ENCODE data around the gene C14orf180.
"Not testable (repeated sequence)": the region's sequence is repeated elsewhere in the genome, so short reads cannot be mapped to it uniquely, and the experiment has no call there.

DNA sequence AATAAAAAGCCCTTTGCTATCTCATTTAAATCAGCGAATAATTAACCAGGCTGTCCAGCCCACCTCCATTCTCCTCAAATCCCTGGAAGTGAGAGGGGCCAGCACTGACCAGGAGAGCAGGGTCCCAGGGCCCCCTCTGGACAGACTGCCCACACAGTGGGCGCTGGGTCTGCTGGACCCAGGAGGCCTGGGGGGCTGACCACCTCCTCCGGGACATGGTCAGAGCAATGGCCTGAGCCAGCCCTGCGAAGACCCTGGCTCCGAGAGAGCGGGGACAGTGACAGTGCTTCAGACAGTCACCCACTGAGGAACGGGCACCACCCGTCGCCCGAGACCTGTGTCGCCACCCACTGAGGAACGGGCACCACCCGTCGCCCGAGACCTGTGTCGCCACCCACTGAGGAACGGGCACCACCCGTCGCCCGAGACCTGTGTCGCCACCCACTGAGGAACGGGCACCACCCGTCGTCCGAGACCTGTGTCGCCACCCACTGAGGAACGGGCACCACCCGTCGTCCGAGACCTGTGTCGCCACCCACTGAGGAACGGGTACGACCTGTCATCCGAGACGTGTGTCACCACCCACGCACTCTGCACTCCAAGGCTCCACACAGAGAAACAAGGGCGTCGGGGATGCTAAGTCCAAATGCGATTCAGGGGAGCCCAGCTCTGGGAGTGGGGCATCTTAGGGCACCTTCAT lies 57.4 kb downstream of the C14orf180 start:
- TF ChIP-seq, protein P1, sequence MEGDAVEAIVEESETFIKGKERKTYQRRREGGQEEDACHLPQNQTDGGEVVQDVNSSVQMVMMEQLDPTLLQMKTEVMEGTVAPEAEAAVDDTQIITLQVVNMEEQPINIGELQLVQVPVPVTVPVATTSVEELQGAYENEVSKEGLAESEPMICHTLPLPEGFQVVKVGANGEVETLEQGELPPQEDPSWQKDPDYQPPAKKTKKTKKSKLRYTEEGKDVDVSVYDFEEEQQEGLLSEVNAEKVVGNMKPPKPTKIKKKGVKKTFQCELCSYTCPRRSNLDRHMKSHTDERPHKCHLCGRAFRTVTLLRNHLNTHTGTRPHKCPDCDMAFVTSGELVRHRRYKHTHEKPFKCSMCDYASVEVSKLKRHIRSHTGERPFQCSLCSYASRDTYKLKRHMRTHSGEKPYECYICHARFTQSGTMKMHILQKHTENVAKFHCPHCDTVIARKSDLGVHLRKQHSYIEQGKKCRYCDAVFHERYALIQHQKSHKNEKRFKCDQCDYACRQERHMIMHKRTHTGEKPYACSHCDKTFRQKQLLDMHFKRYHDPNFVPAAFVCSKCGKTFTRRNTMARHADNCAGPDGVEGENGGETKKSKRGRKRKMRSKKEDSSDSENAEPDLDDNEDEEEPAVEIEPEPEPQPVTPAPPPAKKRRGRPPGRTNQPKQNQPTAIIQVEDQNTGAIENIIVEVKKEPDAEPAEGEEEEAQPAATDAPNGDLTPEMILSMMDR (IDR thresholded peaks at IDR 0.05; ENCODE audit: insufficient read depth, low read length, poor library complexity, severe bottlenecking) = not testable (repeated sequence)
- not testable (repeated sequence) for TF ChIP-seq EZH2phosphoT487 (conservative IDR thresholded peaks at IDR 0.05; ENCODE audit: low read length)

Measured in SU-DHL-6 (cell line).